T-helper 1 cell (primary cell): ENCODE data around the gene ZDHHC21.

ENCODE experiments used
- DNase-seq, 5 donors: peaks; one replicate each; pipeline ENCODE4 v3.0.0-alpha.2; 2012 to 2020

ZDHHC21 gene

DNA sequence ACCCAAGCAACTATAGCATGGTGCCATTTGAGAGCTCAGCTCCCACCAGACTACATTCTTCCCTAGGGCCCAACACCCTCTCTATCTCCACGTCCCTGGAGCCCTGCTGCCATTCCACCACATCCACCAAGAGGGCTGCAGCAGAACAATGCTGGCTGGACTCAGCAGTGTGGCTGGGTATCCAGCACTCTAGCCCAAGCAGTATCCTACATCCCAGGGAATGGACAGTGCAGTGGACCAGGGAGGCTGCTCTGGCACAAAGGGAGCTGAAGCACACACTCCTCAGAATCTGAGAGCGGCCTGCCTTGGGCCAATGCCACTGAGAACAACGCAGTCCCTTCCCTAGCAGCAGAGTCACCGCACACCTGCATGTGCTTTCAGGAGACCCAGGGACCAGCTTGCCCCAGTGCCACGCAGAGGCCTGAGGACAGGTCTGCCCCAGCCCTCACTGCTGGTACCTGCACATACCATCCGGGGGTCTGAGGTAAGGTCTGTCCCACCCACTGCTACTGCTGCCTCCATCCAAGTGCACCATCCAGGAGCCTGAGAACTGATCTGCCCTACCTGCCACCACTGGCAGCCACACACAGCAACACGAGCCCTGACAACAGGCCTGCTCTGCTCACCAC, 95.9 kb downstream of the ZDHHC21 start:
- DNase-seq: no peak

DNA sequence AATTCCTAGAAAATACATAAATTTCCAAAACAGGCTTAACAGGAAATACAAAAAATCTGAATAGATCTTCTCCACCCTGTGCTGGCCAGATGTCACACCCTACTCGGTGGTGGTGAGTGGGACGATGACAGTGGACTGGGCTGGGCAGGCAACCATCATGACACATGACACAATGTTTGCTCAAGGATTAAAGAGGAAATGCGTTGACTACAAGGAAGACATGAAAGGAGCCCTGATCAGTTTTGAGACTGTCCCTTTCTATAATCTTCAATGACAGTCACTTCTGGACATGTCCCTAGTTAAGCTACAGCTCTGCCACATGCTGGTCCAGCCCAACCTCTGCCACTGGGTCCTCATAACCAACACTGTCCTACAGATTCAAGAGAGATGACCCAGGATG, 99.8 kb downstream of the ZDHHC21 start:
- no peak for DNase-seq

DNA sequence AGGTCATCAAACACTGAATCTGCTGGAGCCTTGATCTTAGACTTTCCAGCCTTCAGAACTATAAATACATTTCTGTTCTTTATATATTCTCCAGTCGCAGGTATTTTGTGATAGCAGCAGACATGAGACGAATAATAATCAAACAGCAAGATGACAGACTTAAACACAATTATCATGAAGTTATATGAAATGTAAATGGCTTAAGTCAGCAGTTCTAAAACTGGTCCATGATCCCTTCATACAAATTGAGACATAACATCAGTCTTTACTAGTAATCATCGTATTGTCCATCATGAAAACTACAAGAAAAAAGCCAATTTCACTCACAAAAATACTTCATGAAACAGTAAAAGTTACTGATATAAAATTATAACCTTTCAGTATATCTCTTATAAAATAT, 101.8 kb downstream of the ZDHHC21 start:
- no peak for DNase-seq

DNA sequence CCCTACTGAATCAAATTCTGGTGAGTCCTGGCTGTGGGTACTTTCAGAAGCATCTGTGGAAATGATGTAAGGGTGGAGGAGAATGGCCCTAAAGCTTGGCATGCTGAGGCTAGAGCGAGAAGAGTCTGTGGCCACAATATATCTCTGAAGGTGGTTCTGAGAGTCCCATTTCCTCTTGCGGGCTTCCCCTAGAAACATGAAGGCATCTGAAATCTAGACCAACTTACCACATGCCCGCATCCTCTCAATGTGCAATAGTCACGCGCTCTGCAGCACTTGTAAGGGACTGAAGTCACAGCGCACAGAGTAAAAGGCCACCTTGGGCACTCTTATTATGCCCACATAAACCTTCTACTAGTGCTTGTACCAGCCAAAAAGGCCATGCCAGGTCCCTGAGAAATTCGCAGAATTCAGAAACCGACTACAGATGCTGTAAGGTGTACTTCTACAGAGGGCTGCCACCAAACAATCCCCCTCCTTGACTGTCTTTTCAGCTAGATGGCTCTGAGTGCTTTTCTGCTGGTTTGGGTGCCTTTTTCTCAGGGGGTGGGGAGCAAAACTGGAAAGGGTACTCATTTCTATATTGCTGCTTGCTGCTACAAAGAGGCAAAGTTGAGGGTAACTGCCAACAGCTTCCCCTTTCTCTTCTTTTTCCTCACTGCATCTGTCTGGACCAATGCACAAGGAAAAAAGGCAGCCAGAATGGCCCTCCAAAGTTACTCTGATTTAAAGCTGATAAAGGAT, 107.3 kb downstream of the ZDHHC21 start:
- DNase-seq: peak in 1 of 5 donors; percentile 81

DNA sequence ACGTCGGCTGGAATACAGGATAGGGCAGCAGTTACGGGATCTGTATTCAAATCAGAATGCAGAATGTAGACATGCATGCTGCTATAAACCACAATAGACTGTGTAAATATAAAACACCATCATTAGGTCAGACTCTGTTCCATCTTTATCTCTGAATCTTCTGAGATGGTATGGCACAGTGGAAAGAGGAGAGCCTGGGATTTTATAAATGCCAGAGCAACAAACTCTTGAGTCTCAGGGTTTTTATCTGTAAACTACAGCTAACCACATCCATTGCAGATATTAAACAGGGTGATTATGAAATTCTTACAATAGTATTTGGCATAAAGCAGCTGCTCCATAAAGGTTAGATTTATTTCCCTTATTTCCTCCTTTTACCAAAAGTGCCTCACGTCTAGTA, 108.7 kb downstream of the ZDHHC21 start:
- no peak for DNase-seq

DNA sequence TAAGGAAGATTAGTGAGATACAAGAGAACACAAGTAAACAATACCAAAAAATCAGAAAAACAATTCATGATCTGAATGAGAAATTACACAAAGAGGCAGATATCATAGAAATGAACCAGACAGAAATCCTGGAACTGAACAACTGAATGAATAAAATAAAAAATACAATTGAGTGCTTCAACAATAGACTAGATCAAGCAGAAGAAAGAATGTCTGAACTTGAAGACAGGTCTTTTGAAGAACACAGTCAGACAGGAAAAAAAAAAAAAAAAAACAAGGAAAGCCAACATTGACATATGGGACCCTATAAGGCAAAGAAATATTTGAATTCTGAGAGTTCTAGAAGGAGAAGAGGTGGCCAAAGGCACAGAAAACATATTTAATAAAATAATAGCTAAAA, 115.2 kb downstream of the ZDHHC21 start:
- DNase-seq: no peak

DNA sequence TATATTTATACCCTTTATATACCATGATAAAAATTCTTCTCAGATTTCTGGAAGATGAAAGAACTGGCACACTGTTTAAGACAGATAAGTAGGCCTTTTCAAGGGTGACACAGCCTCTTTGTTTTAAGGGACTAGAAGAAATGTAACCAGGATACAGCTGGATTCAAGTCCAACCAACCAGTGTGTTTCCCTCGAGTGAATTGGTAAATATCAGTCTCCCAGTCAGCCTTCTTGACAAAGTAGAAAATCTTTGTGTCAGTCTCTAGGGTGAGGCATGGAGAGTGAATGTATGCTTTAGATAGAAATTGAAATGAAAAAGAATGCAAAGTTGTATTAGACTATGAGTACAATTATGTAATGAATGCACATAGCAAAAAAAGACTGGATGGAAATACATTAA, 119.1 kb downstream of the ZDHHC21 start:
- DNase-seq: no peak

DNA sequence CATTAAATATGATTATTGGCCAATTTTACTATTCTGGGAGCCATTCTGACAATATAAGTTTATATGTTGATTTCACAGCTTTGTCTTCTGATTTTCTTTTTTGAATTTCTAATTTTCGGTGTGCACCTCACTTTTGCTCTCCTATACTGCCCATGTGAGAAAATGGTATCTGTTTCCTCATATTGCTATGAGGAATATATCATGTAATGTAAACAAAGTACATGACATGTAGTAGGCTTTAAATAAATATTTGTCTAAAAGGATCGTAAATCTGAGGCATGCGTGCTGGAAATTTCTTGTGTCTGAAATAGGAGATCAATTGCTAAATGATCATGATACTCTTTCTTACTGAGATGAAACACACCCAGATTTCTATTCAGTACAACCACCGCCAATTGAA, 119.9 kb downstream of the ZDHHC21 start:
- DNase-seq: no peak

DNA sequence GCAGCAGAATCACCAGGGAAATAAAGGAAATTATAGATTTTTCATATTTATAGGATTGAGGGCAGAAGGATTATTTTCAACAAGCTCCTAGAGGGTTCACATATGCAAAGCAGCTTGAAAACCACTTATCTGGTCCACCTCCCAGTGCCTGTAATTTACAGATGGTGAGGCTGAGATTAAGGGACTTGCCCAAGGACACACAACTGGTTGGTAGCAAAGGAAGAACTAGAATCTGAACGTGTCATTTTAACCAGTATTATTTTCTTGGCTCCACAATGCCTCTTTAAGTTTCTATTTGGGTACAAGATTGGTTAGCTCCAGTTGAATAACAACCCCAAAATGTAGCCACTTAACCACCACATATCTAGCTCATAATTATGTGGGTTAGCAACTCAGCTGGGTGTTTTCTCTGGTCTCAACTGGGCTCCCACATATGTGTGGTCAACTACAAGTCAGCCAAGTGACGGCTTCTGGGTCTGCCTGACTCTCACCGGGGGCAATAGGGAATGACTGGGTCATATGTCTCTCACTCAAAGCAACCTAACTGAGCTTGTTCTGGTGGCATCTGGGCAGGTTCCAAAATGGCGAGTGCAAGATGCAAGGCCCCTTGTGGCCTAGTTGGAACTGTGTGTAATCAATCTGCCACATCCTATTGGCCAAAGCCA, 127.7 kb downstream of the ZDHHC21 start:
- no peak for DNase-seq

DNA sequence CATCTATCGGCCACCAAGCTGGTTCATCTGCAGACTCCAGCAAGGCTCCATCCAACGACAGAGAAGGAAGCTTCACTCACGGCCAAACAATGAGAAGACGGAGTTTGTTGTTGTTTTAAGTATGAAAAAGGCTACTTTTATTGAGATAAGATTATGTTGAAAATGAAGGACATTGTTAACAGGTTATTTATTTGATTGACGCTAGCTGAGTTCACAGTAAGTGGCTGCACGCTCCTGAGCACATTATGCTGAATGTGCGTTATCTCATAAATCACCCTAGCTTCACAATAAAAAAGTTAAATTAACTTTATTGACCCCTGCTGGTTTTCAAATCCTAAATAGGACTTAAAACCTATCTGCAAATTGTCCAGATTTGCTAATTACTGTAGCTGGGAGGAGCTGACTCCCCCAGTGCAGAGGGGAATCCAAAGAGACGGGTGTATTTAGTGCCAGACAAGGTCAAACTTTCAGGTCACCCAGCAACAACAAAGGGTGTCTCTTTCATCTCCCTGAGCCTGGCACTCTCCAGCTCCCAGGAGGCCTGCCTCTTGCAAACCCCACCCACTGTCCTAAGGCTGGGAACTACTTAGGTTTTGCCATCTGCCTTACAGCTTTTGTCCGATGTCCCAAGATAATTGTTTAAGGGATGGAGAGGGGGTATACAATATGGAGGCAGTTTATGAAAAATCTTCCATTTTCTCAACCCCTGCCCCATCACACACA, 129.2 kb downstream of the ZDHHC21 start:
- DNase-seq: no peak

DNA sequence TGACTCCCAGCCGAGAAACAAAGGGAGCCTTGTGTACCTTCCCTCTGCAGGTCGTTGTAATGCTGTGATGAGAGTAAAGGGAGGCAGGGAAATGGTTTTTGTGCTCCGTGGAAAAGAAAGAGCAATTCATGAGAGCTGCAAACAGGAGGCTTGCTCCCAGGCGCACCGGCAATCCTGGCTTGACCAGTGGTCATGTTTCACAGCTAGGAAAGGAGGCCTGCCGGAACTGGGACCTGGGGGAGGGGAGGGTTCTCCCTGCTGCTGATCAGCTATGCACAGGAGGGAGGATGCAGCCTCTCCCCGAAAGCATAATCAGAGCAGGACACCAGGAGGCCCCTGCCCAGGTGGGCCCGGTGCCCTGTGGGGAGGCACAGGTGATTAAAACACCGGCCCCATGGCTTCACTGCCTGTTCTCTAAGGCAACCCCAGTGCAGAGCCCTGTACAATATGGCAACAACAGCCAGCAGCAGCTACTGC, 131.3 kb downstream of the ZDHHC21 start:
- DNase-seq: no peak
